IMR-90 (cell line): Measurements from ENCODE around the gene NT5M.

Source experiments
- BHLHE40 ChIP-seq: fragments of 150-350 bp; IDR thresholded peaks from 2 replicates; pipeline ENCODE4 v1.6.1; 2016; ENCODE audit warnings: mild to moderate bottlenecking, low read depth, low read length
- CEBPB ChIP-seq: IDR thresholded peaks from 2 replicates; pipeline ENCODE4 v1.6.1; 2012; ENCODE audit warnings: low read depth, low read length, improper control_type of control experiment
- CHD1 ChIP-seq: IDR thresholded peaks from 2 replicates; pipeline ENCODE4 v1.6.1; 2012; ENCODE audit warnings: low read depth, low read length, improper control_type of control experiment
- CTCF ChIP-seq: conservative IDR thresholded peaks from 2 replicates; pipeline ENCODE4 v1.5.1; 2012; ENCODE audit warnings: mild to moderate bottlenecking, low read depth, low read length, improper control_type of control experiment
- FOS ChIP-seq: fragments of 150-350 bp; IDR thresholded peaks from 2 replicates; pipeline ENCODE4 v1.6.1; 2016; ENCODE audit warnings: low read depth, low read length
- MAFK ChIP-seq: IDR thresholded peaks from 2 replicates; pipeline ENCODE4 v1.6.1; 2012; ENCODE audit warnings: low read depth, low read length, improper control_type of control experiment
- MAZ ChIP-seq: IDR thresholded peaks from 2 replicates; pipeline ENCODE4 v1.6.1; 2012; ENCODE audit warnings: low read depth, mild to moderate bottlenecking, low read length, improper control_type of control experiment, moderate library complexity, borderline replicate concordance
- POLR2A ChIP-seq: IDR thresholded peaks from 2 replicates; pipeline ENCODE4 v1.6.1; 2012; ENCODE audit warnings: mild to moderate bottlenecking, low read depth, low read length
- RAD21 ChIP-seq: IDR thresholded peaks from 2 replicates; pipeline ENCODE4 v1.6.1; 2012; ENCODE audit warnings: low read length, improper control_type of control experiment
- RFX5 ChIP-seq: IDR thresholded peaks from 2 replicates; pipeline ENCODE4 v1.8.0; 2012; ENCODE audit warnings: low read depth, mild to moderate bottlenecking, low read length, moderate library complexity
- TF ChIP-seq, protein P1 (sequence below): fragments of 150-350 bp; IDR thresholded peaks from 2 replicates; pipeline ENCODE4 v1.6.1; 2017; ENCODE audit warnings: mild to moderate bottlenecking, antibody characterized with exemption, low read length, low read depth
- TF ChIP-seq, protein P2 (sequence below): fragments of 150-350 bp; IDR thresholded peaks from 2 replicates; pipeline ENCODE4 v1.6.1; 2016; ENCODE audit warnings: low read depth, mild to moderate bottlenecking, low read length, moderate library complexity, borderline replicate concordance

DNA sequence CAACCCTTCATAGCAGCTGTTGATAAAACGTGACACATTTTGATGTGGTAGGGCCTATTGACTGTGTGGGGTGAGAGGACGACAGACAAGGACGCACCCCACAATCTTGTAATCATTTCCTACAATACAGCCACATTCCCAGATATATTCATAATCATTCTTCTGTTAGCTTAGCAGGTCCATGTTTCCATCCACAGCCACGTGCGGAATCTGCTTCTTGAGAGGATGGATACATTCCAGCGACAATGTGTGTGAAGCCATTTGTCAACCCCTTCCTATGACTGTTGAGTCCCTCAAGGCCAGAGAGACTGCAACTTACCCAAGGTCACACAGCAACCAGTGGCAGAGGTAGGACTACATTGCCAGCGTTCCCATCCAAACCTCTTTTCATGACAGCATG is 13.5 kb upstream of the NT5M start:
- TF ChIP-seq RFX5 = no peak
- no peak for TF ChIP-seq CTCF
- TF ChIP-seq CEBPB = no peak
- TF ChIP-seq BHLHE40 = no peak
- TF ChIP-seq MAZ = no peak
- TF ChIP-seq POLR2A = no peak
- TF ChIP-seq, protein P1, sequence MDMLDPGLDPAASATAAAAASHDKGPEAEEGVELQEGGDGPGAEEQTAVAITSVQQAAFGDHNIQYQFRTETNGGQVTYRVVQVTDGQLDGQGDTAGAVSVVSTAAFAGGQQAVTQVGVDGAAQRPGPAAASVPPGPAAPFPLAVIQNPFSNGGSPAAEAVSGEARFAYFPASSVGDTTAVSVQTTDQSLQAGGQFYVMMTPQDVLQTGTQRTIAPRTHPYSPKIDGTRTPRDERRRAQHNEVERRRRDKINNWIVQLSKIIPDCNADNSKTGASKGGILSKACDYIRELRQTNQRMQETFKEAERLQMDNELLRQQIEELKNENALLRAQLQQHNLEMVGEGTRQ = no peak
- no peak for TF ChIP-seq RAD21
- no peak for TF ChIP-seq CHD1
- no peak for TF ChIP-seq FOS
- TF ChIP-seq MAFK = no peak
- TF ChIP-seq, protein P2, sequence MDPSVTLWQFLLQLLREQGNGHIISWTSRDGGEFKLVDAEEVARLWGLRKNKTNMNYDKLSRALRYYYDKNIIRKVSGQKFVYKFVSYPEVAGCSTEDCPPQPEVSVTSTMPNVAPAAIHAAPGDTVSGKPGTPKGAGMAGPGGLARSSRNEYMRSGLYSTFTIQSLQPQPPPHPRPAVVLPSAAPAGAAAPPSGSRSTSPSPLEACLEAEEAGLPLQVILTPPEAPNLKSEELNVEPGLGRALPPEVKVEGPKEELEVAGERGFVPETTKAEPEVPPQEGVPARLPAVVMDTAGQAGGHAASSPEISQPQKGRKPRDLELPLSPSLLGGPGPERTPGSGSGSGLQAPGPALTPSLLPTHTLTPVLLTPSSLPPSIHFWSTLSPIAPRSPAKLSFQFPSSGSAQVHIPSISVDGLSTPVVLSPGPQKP = no peak
